PFSK-1 (cell line): ENCODE measurements around the gene HOXB1.

ENCODE experiments used
- FOXP2 ChIP-seq: optimal IDR thresholded peaks from 2 replicates; pipeline ENCODE3; 2011; ENCODE audit warnings: borderline replicate concordance, control low read depth, inconsistent platforms; ENCODE audit not compliant: insufficient read depth; ENCODE audit errors: extremely low read length, extremely low read depth
- POLR2AphosphoS5 ChIP-seq: IDR thresholded peaks from 2 replicates; pipeline ENCODE4 v1.6.1; 2012; ENCODE audit warnings: low read depth, mild to moderate bottlenecking, control low read depth, low read length, moderate library complexity
- SIN3A ChIP-seq: IDR thresholded peaks from 2 replicates; pipeline ENCODE4 v1.6.1; 2012; ENCODE audit warnings: mild to moderate bottlenecking, low read length, moderate library complexity, borderline replicate concordance; ENCODE audit not compliant: insufficient read depth
- TAF1 ChIP-seq: IDR thresholded peaks from 2 replicates; pipeline ENCODE4 v1.6.1; 2012; ENCODE audit warnings: low read length, control low read depth, borderline replicate concordance; ENCODE audit not compliant: insufficient read depth

- TF ChIP-seq POLR2AphosphoS5 (no peak), TAF1 (no peak), SIN3A (no peak; the same call in 1 of the 2 replicates), FOXP2 (no peak)
Measured at GRCh38 chr17:48483471-48484131, 47.2 kb downstream of the HOXB1 start.
